B cell (primary cell): ENCODE data around the gene ZWILCH. TPM values are rescaled to one million over a fixed set of nuclear protein-coding genes. Genes with fewer than 3 reads are reported as not detected.

Experiments used
- ATAC-seq: fragments of 200-7000 bp; cut with Tn5 transposase; one replicate; pipeline ENCODE4 v1.10.0; 2021; ENCODE audit warnings: low read depth, mild to moderate bottlenecking, moderate number of reproducible peaks, moderate library complexity
- CTCF ChIA-PET: fragments of 350-600 bp; sonication (Branson Sonifier 250); formaldehyde crosslinking; loops from one replicate; lab custom pipeline; 2021; ENCODE audit warnings: antibody characterized with exemption, inconsistent platforms; lab: Charles Lee
- POLR2A ChIA-PET: fragments of 350-600 bp; sonication (Branson Sonifier 250); formaldehyde crosslinking; loops from one replicate; lab custom pipeline; 2021; ENCODE audit warnings: antibody characterized with exemption; lab: Charles Lee
- DNase-seq: peaks from one replicate; pipeline ENCODE4 v3.0.0; 2013
- H2AFZ ChIP-seq: 2 replicates; pipeline ENCODE4 v1.6.1; 2012; ENCODE audit warnings: mild to moderate bottlenecking, low read depth, low read length; ENCODE audit not compliant: insufficient read depth, poor library complexity, severe bottlenecking
- H3K27ac ChIP-seq, 2 donors: 1 replicate in 1 of 2; 2 replicates in 1 of 2; pipeline ENCODE4 v1.5.1; 2012 to 2013; ENCODE audit warnings: low read length in 2 of 2, mild to moderate bottlenecking in 2 of 2, moderate library complexity in 1 of 2
- H3K27me3 ChIP-seq, 4 experiments: fragments of 200-600 bp in 1 of 4; sonication (generic) in 1 of 4; replicated peaks in 1 of 4; 1 replicate in 2 of 4; 2 replicates in 2 of 4; pipeline versions ENCODE4 v1.6.1 to v1.7.0; 2013 to 2016; ENCODE audit warnings: low read length in 3 of 4, mild to moderate bottlenecking in 2 of 4, mixed read lengths in 1 of 4, moderate library complexity in 1 of 4; ENCODE audit not compliant: insufficient read depth in 4 of 4, control insufficient read depth in 3 of 4; ENCODE audit errors: control extremely low read depth in 1 of 4
- H3K36me3 ChIP-seq, 2 experiments: replicated peaks in 1 of 2; 1 replicate in 1 of 2; 2 replicates in 1 of 2; pipeline versions ENCODE4 v1.6.1 to v1.7.1; 2013; ENCODE audit warnings: low read length in 1 of 2; ENCODE audit not compliant: insufficient read depth in 2 of 2, control insufficient read depth in 1 of 2; ENCODE audit errors: control extremely low read depth in 1 of 2, extremely low read depth in 1 of 2
- H3K4me1 ChIP-seq, 2 donors: fragments of 200-600 bp in 1 of 2; sonication (generic) in 1 of 2; 1 replicate in 1 of 2; 2 replicates in 1 of 2; pipeline versions ENCODE4 v1.5.1 to v1.6.1; 2013 to 2017; ENCODE audit warnings: low read length in 2 of 2; ENCODE audit not compliant: control insufficient read depth in 2 of 2, insufficient read depth in 2 of 2
- H3K4me2 ChIP-seq: replicated peaks from 2 replicates; pipeline ENCODE3; 2012; ENCODE audit warnings: mild to moderate bottlenecking, low read depth, low read length; ENCODE audit not compliant: poor library complexity, severe bottlenecking
- H3K4me3 ChIP-seq, 5 experiments: fragments of 200-600 bp in 1 of 5; sonication (generic) in 1 of 5; 1 replicate in 3 of 5; 2 replicates in 2 of 5; pipeline versions ENCODE4 v1.5.1 to v1.7.0; 2011 to 2016; ENCODE audit warnings: low read length in 4 of 5, mild to moderate bottlenecking in 4 of 5, low read depth in 2 of 5, control low read depth in 1 of 5, moderate library complexity in 1 of 5; ENCODE audit not compliant: insufficient read depth in 1 of 5; ENCODE audit errors: control extremely low read depth in 1 of 5, extremely low read depth in 1 of 5
- H3K79me2 ChIP-seq: fragments of 200-600 bp; sonication (generic); one replicate; pipeline ENCODE4 v1.6.0; 2016; ENCODE audit warnings: low read length; ENCODE audit not compliant: control insufficient read depth, insufficient read depth
- H3K9ac ChIP-seq: fragments of 200-600 bp; sonication (generic); 2 replicates; pipeline ENCODE4 v1.6.1; 2017; ENCODE audit warnings: mild to moderate bottlenecking, low read length, moderate library complexity
- H3K9me3 ChIP-seq, 3 donors: one replicate each; pipeline versions ENCODE4 v1.6.1 to v1.7.1; 2013; ENCODE audit warnings: low read length in 2 of 3; ENCODE audit not compliant: control insufficient read depth in 2 of 3, insufficient read depth in 1 of 3; ENCODE audit errors: control extremely low read depth in 1 of 3
- H4K20me1 ChIP-seq: 2 replicates; pipeline ENCODE4 v1.6.0; 2012; ENCODE audit warnings: mild to moderate bottlenecking, low read length; ENCODE audit not compliant: insufficient read depth, control insufficient read depth, poor library complexity, severe bottlenecking
- H3K27ac Mint-ChIP-seq: one replicate; pipeline ENCODE4 v1.8.0; 2021; ENCODE audit warnings: mixed read lengths
- H3K27me3 Mint-ChIP-seq: one replicate; pipeline ENCODE4 v1.8.0; 2021; ENCODE audit warnings: mixed read lengths
- H3K4me1 Mint-ChIP-seq: one replicate; pipeline ENCODE4 v1.8.0; 2021; ENCODE audit warnings: mixed read lengths
- H3K4me3 Mint-ChIP-seq: one replicate; pipeline ENCODE4 v1.8.0; 2021; ENCODE audit warnings: mixed read lengths
- H3K9me3 Mint-ChIP-seq: one replicate; pipeline ENCODE4 v1.8.0; 2022; ENCODE audit warnings: mixed read lengths; ENCODE audit not compliant: insufficient read depth
- EZH2 ChIP-seq: IDR thresholded peaks from 2 replicates; pipeline ENCODE4 v1.6.1; 2012; ENCODE audit warnings: borderline replicate concordance, low read depth, mild to moderate bottlenecking, moderate library complexity, low read length; ENCODE audit not compliant: insufficient read depth, poor library complexity, severe bottlenecking
- WGBS: methylation state at CpG from one replicate; pipeline ENCODE4 v1.1.5; 2013; ENCODE audit warnings: missing lambda C conversion rate; ENCODE audit not compliant: insufficient coverage; 5-methylcytosine and 5-hydroxymethylcytosine counted together
- intact Hi-C: fragments of 100-400 bp; cut with micrococcal nuclease; formaldehyde crosslinking; loops from one replicate; pipeline ENCODE4 v1.10.0; 2022
- polyA plus RNA-seq: library from polyadenylated mRNA; depleted of rRNA; stranded (reverse); fragments of >200 nt; gene quantifications from 2 replicates; pipeline ENCODE4 v1.2.3, GENCODE V29; 2012
- total RNA-seq, 2 donors: library from RNA; stranded (reverse); fragments of 120-200 nt in 1 of 2; gene quantifications; 1 replicate in 1 of 2; 2 replicates in 1 of 2; pipeline versions ENCODE4 v1.2.3 to v1.2.4, GENCODE V29; 2013 to 2022
- TF ChIP-seq, protein P1 (sequence below): fragments of 200-600 bp; IDR thresholded peaks from one replicate; pipeline ENCODE4 v1.8.0; 2022; ENCODE audit warnings: antibody characterized with exemption, mild to moderate bottlenecking

The ZWILCH gene
- total and polyA plus RNA-seq, 2 donors (not counting 1 experiment from before 2014, with no cell fraction given) = 2.8 to 11.3 TPM

DNA sequence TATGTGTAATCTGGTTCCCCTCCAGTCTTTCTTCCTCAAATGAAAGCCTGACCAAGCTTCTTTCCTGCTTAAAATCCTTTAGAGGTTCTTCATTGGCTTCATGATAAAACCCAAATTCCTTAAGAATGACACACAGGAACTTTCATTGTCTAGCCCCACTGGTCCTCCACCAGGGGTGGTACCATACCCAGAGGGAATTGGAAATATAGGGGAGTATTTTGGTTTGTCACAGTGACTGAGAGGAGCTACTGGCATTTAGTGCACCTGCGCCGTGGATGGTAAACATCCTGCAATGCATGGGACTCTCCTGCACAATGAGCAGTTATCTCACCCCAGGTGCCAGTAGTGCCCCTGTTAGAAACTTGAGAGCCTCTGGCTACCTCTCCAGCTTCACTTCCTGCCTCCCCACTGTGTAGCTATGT lies 10.8 kb downstream of the ZWILCH start:
- H3K9me3 ChIP-seq = no peaks in the 10 kb centered on the region
- intact Hi-C loops = no loop called here
- H4K20me1 ChIP-seq = no peaks in the 10 kb centered on the region
- no peaks in the 10 kb centered on the region for H3K4me1 ChIP-seq
- H3K27me3 Mint-ChIP-seq = no peaks in the 10 kb centered on the region
- POLR2A ChIA-PET = no interaction called here
- WGBS = 94% methylated on average over 2 of the region's 2 CpGs
- H3K9ac ChIP-seq = no peak overlapping the region
- H3K27me3 ChIP-seq = no peaks in the 10 kb centered on the region
- no peaks in the 10 kb centered on the region for H3K4me1 Mint-ChIP-seq
- no peak overlapping the region for H3K27ac ChIP-seq
- peaks cover 3% of the 10 kb centered on the region for H3K79me2 ChIP-seq
- TF ChIP-seq, protein P1, sequence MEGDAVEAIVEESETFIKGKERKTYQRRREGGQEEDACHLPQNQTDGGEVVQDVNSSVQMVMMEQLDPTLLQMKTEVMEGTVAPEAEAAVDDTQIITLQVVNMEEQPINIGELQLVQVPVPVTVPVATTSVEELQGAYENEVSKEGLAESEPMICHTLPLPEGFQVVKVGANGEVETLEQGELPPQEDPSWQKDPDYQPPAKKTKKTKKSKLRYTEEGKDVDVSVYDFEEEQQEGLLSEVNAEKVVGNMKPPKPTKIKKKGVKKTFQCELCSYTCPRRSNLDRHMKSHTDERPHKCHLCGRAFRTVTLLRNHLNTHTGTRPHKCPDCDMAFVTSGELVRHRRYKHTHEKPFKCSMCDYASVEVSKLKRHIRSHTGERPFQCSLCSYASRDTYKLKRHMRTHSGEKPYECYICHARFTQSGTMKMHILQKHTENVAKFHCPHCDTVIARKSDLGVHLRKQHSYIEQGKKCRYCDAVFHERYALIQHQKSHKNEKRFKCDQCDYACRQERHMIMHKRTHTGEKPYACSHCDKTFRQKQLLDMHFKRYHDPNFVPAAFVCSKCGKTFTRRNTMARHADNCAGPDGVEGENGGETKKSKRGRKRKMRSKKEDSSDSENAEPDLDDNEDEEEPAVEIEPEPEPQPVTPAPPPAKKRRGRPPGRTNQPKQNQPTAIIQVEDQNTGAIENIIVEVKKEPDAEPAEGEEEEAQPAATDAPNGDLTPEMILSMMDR = no peak
- TF ChIP-seq EZH2 = no peak
- H3K27ac Mint-ChIP-seq = no peak overlapping the region
- H3K36me3 ChIP-seq = peaks cover 2 to 21% of the 10 kb centered on the region in 2 experiments
- no peak overlapping the region for H3K4me2 ChIP-seq
- H2AFZ ChIP-seq = no peak overlapping the region
- ATAC-seq = no peak
- H3K4me3 Mint-ChIP-seq = no peak overlapping the region
- no peaks in the 10 kb centered on the region for H3K9me3 Mint-ChIP-seq
- DNase-seq = no peak
- H3K4me3 ChIP-seq = no peak overlapping the region
- CTCF ChIA-PET = interaction anchor here (1.2 kb wide), 1 partner anchor 17 kb away, joined by 3 read pairs; no protein-coding TSS in a partner anchor

DNA sequence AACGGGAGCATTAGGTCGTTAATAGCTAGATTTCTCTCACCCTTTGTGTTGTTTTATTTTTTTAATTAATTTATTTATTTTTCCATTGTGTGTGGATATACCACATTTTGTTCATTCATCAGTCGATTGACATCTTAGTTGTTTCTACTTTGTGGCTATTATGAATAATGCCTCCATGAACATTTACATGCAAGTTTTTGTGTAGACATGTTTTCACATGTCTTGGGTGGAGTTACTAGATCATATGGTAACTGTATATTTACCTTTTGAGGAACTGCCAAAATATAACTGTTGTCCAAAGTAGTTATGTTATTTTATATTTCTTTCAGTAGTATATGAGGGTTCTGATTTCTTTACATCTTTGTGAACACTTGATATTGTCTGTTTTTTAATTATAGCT lies 18.8 kb downstream of the ZWILCH start:
- Mint-ChIP-seq H3K9me3 (no peaks in the 10 kb centered on the region), H3K27me3 (no peaks in the 10 kb centered on the region), H3K4me3 (no peak overlapping the region), H3K4me1 (no peaks in the 10 kb centered on the region), H3K27ac (no peak overlapping the region)
- Histone ChIP-seq H3K9me3 (no peaks in the 10 kb centered on the region), H3K27me3 (no peaks in the 10 kb centered on the region), H3K4me3 (no peak overlapping the region), H3K4me2 (no peak overlapping the region), H3K27ac (no peak overlapping the region), H4K20me1 (no peaks in the 10 kb centered on the region), H3K36me3 (peaks cover 7 to 12% of the 10 kb centered on the region in 2 experiments), H3K4me1 (no peaks in the 10 kb centered on the region), H2AFZ (no peak overlapping the region), H3K9ac (no peak overlapping the region), H3K79me2 (no peaks in the 10 kb centered on the region)
- no CpG with 5 or more reads among the region's 3 CpGs for WGBS
- ATAC-seq (no peak), DNase-seq (no peak)
- intact Hi-C loops = no loop called here
- ChIA-PET POLR2A (no interaction called here), CTCF (no interaction called here)
- no peak for TF ChIP-seq EZH2
- TF ChIP-seq, protein P1 = no peak
